ENCODE results near the gene TRIM22. TPM values are rescaled to one million over a fixed set of nuclear protein-coding genes. Genes with fewer than 3 reads are reported as not detected.
A peak's percentile ranks its signal among the peaks of the same experiment; 100 is the strongest.

Gene TRIM22
- total and polyA plus RNA-seq, 4 experiments from 2014 or later, result 187 to 353 (median 270) TPM

GRCh38 chr11:5736396-5736795 is 46.8 kb downstream of the TRIM22 start, which contains the start of gene OR56B1:
Gene OR56B1 (plus strand): TSS chr11:5736448. CDS start chr11:5736517, 69 bp downstream.
- Mint-ChIP-seq H3K4me3 (no peak within 1 kb of the TSS), H3K36me3 (peaks cover 17% of the 10 kb centered on the region in 2 donors), H3K4me1 (no peaks in the 10 kb centered on the region), H3K9me3 (peaks cover 0 to 19% (median 9%) of the 10 kb centered on the region in 8 donors), H3K27me3 (peaks cover 0 to 2% of the 10 kb centered on the region in 2 donors), H3K27ac (no peak within 1 kb of the TSS)
- Histone ChIP-seq H3K27ac (ENCODE audit: low read depth, low read length) (no peak within 1 kb of the TSS), H3K9me3 (ENCODE audit: control insufficient read depth in 1 of 2, low read length in 2 of 2) (no peaks in the 10 kb centered on the region), H3K4me3 (ENCODE audit: low read length in 2 of 2) (no peak within 1 kb of the TSS), H3K36me3 (ENCODE audit: insufficient read depth, low read length) (no peaks in the 10 kb centered on the region), H3K4me1 (ENCODE audit: insufficient read depth, low read length) (no peaks in the 10 kb centered on the region), H3K27me3 (ENCODE audit: insufficient read depth, low read length) (no peaks in the 10 kb centered on the region)
- CTCF ChIA-PET (ENCODE audit: partially characterized antibody), result no interaction called here
- POLR2A ChIA-PET (ENCODE audit: partially characterized antibody), result no interaction called here
- no peak for DNase-seq
- intact Hi-C loops (cut with micrococcal nuclease), result no loop called here

DNA sequence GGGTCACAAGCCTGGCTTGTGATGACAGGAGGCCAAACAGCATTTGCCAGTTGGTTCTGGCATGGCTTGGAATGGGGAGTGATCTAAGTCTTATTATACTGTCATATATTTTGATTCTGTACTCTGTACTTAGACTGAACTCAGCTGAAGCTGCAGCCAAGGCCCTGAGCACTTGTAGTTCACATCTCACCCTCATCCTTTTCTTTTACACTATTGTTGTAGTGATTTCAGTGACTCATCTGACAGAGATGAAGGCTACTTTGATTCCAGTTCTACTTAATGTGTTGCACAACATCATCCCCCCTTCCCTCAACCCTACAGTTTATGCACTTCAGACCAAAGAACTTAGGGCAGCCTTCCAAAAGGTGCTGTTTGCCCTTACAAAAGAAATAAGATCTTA is 47.5 kb downstream of the TRIM22 start:
- Histone ChIP-seq H3K9me3 (ENCODE audit: control insufficient read depth in 1 of 2, low read length in 2 of 2) (peaks cover 0 to under 1% of the 10 kb centered on the region in 2 donors), H3K27ac (ENCODE audit: low read depth, low read length) (no peak overlapping the region), H3K4me1 (ENCODE audit: insufficient read depth, low read length) (no peaks in the 10 kb centered on the region), H3K36me3 (ENCODE audit: insufficient read depth, low read length) (no peaks in the 10 kb centered on the region), H3K4me3 (ENCODE audit: low read length in 2 of 2) (no peak overlapping the region), H3K27me3 (ENCODE audit: insufficient read depth, low read length) (no peaks in the 10 kb centered on the region)
- POLR2A ChIA-PET (ENCODE audit: partially characterized antibody), result no interaction called here
- no peaks in the 10 kb centered on the region for H3K4me1 Mint-ChIP-seq
- H3K9me3 Mint-ChIP-seq, result peaks cover 0 to 26% (median 16%) of the 10 kb centered on the region in 8 donors
- peaks cover 19 to 21% of the 10 kb centered on the region in 2 donors for H3K36me3 Mint-ChIP-seq
- no peak overlapping the region for H3K4me3 Mint-ChIP-seq
- peaks cover 0 to 2% of the 10 kb centered on the region in 2 donors for H3K27me3 Mint-ChIP-seq
- no peak overlapping the region for H3K27ac Mint-ChIP-seq
- CTCF ChIA-PET (ENCODE audit: partially characterized antibody), result interaction anchor here (0.7 kb wide), 1 partner anchor 9 kb away, joined by 3 read pairs; no protein-coding TSS in a partner anchor
- intact Hi-C loops (cut with micrococcal nuclease), result no loop called here
- no peak for DNase-seq

- no peaks in the 10 kb centered on the region for H3K4me1 ChIP-seq (ENCODE audit: insufficient read depth, low read length)
- DNase-seq, result no peak
- peaks cover 0 to 5% of the 10 kb centered on the region in 2 donors for H3K9me3 ChIP-seq (ENCODE audit: control insufficient read depth in 1 of 2, low read length in 2 of 2)
- Mint-ChIP-seq H3K4me3 (no peak overlapping the region), H3K36me3 (peaks cover 22 to 26% of the 10 kb centered on the region in 2 donors), H3K27ac (peak overlapping the region in 1 of 7 donors; percentile 38), H3K27me3 (peaks cover 2% of the 10 kb centered on the region in 2 donors), H3K4me1 (no peaks in the 10 kb centered on the region), H3K9me3 (peaks cover 0 to 33% (median 23%) of the 10 kb centered on the region in 8 donors)
- no peak overlapping the region for H3K4me3 ChIP-seq (ENCODE audit: low read length in 2 of 2)
- ChIA-PET POLR2A (ENCODE audit: partially characterized antibody) (no interaction called here), CTCF (ENCODE audit: partially characterized antibody) (interaction anchor here (0.7 to 1.2 kb wide), 2 partner anchors 10 to 53 kb away, joined by 3 to 4 read pairs; partner anchors contain the start of gene TRIM5)
- no peak overlapping the region for H3K27ac ChIP-seq (ENCODE audit: low read depth, low read length)
- H3K36me3 ChIP-seq (ENCODE audit: insufficient read depth, low read length), result no peaks in the 10 kb centered on the region
- no peaks in the 10 kb centered on the region for H3K27me3 ChIP-seq (ENCODE audit: insufficient read depth, low read length)
- intact Hi-C loops (cut with micrococcal nuclease), result no loop called here
Observed at GRCh38 chr11:5737670-5738392, 48.2 kb downstream of the TRIM22 start.

GRCh38 chr11:5738431-5738830 is 48.8 kb downstream of the TRIM22 start:
- peaks cover 0 to 36% (median 25%) of the 10 kb centered on the region in 8 donors for H3K9me3 Mint-ChIP-seq
- CTCF ChIA-PET (ENCODE audit: partially characterized antibody), result interaction anchor here (1.2 kb wide), 1 partner anchor 53 kb away, joined by 4 read pairs; the partner anchor contains the start of gene TRIM5

DNA sequence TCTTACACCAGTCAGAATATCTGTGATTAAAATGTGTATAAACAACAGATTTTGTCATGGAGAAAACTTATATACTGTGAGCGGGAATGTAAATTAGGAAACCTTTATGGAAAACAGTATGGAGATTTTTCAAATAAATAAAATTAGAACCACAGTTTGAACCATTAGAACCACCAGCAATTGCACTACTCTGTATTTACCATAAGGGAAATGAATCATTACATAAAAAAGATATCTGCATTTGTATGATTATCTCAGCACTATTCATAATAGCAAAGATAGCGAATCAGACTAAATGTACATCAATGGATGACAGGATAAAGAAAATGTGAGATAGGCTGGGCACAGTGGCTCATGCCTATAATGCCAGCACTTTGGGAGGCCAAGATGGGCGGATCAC is 57.0 kb downstream of the TRIM22 start:
- H3K4me1 Mint-ChIP-seq, result no peaks in the 10 kb centered on the region
- Histone ChIP-seq H3K36me3 (ENCODE audit: insufficient read depth, low read length) (no peaks in the 10 kb centered on the region), H3K4me3 (ENCODE audit: low read length in 2 of 2) (no peak overlapping the region), H3K27me3 (ENCODE audit: insufficient read depth, low read length) (no peaks in the 10 kb centered on the region), H3K4me1 (ENCODE audit: insufficient read depth, low read length) (no peaks in the 10 kb centered on the region), H3K27ac (ENCODE audit: low read depth, low read length) (no peak overlapping the region), H3K9me3 (ENCODE audit: control insufficient read depth in 1 of 2, low read length in 2 of 2) (peaks cover 0 to 5% of the 10 kb centered on the region in 2 donors)
- H3K27ac Mint-ChIP-seq, result no peak overlapping the region
- ChIA-PET CTCF (ENCODE audit: partially characterized antibody) (no interaction called here), POLR2A (ENCODE audit: partially characterized antibody) (no interaction called here)
- intact Hi-C loops (cut with micrococcal nuclease), result no loop called here
- peaks cover 0 to 6% of the 10 kb centered on the region in 2 donors for H3K27me3 Mint-ChIP-seq
- peaks cover 7 to 15% of the 10 kb centered on the region in 2 donors for H3K36me3 Mint-ChIP-seq
- DNase-seq, result no peak
- H3K4me3 Mint-ChIP-seq, result no peak overlapping the region
- H3K9me3 Mint-ChIP-seq, result peaks cover 0 to 30% (median 18%) of the 10 kb centered on the region in 8 donors

More at GRCh38 chr11:5738431-5738830, 48.8 kb downstream of the TRIM22 start:
- Histone ChIP-seq H3K27ac (ENCODE audit: low read depth, low read length) (no peak overlapping the region), H3K36me3 (ENCODE audit: insufficient read depth, low read length) (no peaks in the 10 kb centered on the region), H3K4me3 (ENCODE audit: low read length in 2 of 2) (no peak overlapping the region), H3K4me1 (ENCODE audit: insufficient read depth, low read length) (no peaks in the 10 kb centered on the region), H3K9me3 (ENCODE audit: control insufficient read depth in 1 of 2, low read length in 2 of 2) (peaks cover 0 to 5% of the 10 kb centered on the region in 2 donors), H3K27me3 (ENCODE audit: insufficient read depth, low read length) (no peaks in the 10 kb centered on the region)
- Mint-ChIP-seq H3K27me3 (peaks cover 2% of the 10 kb centered on the region in 2 donors), H3K27ac (no peak overlapping the region), H3K4me1 (no peaks in the 10 kb centered on the region), H3K36me3 (peaks cover 24 to 32% of the 10 kb centered on the region in 2 donors), H3K4me3 (no peak overlapping the region)
- intact Hi-C loops (cut with micrococcal nuclease), result no loop called here
- POLR2A ChIA-PET (ENCODE audit: partially characterized antibody), result no interaction called here
- no peak for DNase-seq

DNA sequence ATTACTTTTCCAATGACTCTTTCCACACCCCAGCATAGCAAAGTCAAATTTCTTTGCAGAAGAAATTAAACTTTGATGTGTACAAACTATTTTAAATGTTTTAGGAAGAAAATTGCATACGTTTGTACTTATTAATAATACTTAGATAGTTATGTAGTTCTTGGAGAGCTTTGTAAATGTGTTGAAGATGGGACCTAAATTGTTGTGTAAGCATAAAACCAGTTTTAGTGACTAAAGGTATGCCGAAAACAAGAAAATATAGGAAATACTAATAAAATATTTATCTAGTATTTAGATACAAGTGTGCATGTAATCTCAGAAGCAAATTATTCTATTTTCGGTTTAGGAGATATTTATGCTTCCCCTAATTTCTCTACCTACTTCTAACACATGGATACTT is 60.2 kb downstream of the TRIM22 start:
- Mint-ChIP-seq H3K4me3 (no peak overlapping the region), H3K27ac (no peak overlapping the region), H3K27me3 (peaks cover 1 to 2% of the 10 kb centered on the region in 2 donors), H3K4me1 (no peaks in the 10 kb centered on the region), H3K9me3 (peaks cover 0 to 5% (median 1%) of the 10 kb centered on the region in 8 donors), H3K36me3 (peaks cover 1 to 2% of the 10 kb centered on the region in 2 donors)
- no peak overlapping the region for H3K4me3 ChIP-seq (ENCODE audit: low read length in 2 of 2)
- H3K27me3 ChIP-seq (ENCODE audit: insufficient read depth, low read length), result no peaks in the 10 kb centered on the region
- intact Hi-C loops (cut with micrococcal nuclease), result no loop called here
- no peak for DNase-seq
- H3K9me3 ChIP-seq (ENCODE audit: control insufficient read depth in 1 of 2, low read length in 2 of 2), result no peaks in the 10 kb centered on the region
- no peaks in the 10 kb centered on the region for H3K4me1 ChIP-seq (ENCODE audit: insufficient read depth, low read length)
- ChIA-PET CTCF (ENCODE audit: partially characterized antibody) (no interaction called here), POLR2A (ENCODE audit: partially characterized antibody) (no interaction called here)
- H3K27ac ChIP-seq (ENCODE audit: low read depth, low read length), result no peak overlapping the region
- no peaks in the 10 kb centered on the region for H3K36me3 ChIP-seq (ENCODE audit: insufficient read depth, low read length)

GRCh38 chr11:5753943-5754342 is 64.4 kb downstream of the TRIM22 start, which contains the start of gene OR52N4:
Gene OR52N4 (plus strand): TSS chr11:5754243. CDS start chr11:5754741, 498 bp downstream.
- H3K27me3 Mint-ChIP-seq, result peaks cover 0 to 1% of the 10 kb centered on the region in 2 donors
- no peak for DNase-seq
- ChIA-PET CTCF (ENCODE audit: partially characterized antibody) (no interaction called here), POLR2A (ENCODE audit: partially characterized antibody) (no interaction called here)
- intact Hi-C loops (cut with micrococcal nuclease), result no loop called here
- no peaks in the 10 kb centered on the region for H3K9me3 ChIP-seq (ENCODE audit: control insufficient read depth in 1 of 2, low read length in 2 of 2)
- no peak within 1 kb of the TSS for H3K4me3 Mint-ChIP-seq
- no peak within 1 kb of the TSS for H3K27ac ChIP-seq (ENCODE audit: low read depth, low read length)
- no peaks in the 10 kb centered on the region for H3K9me3 Mint-ChIP-seq
- no peaks in the 10 kb centered on the region for H3K36me3 ChIP-seq (ENCODE audit: insufficient read depth, low read length)
- peaks cover 0 to 8% of the 10 kb centered on the region in 2 donors for H3K36me3 Mint-ChIP-seq
- no peaks in the 10 kb centered on the region for H3K4me1 Mint-ChIP-seq
- no peaks in the 10 kb centered on the region for H3K27me3 ChIP-seq (ENCODE audit: insufficient read depth, low read length)
- no peak within 1 kb of the TSS for H3K27ac Mint-ChIP-seq
- no peak within 1 kb of the TSS for H3K4me3 ChIP-seq (ENCODE audit: low read length in 2 of 2)
- no peaks in the 10 kb centered on the region for H3K4me1 ChIP-seq (ENCODE audit: insufficient read depth, low read length)
